Measurements from ENCODE around the gene CD4.

The CD4 gene

DNA sequence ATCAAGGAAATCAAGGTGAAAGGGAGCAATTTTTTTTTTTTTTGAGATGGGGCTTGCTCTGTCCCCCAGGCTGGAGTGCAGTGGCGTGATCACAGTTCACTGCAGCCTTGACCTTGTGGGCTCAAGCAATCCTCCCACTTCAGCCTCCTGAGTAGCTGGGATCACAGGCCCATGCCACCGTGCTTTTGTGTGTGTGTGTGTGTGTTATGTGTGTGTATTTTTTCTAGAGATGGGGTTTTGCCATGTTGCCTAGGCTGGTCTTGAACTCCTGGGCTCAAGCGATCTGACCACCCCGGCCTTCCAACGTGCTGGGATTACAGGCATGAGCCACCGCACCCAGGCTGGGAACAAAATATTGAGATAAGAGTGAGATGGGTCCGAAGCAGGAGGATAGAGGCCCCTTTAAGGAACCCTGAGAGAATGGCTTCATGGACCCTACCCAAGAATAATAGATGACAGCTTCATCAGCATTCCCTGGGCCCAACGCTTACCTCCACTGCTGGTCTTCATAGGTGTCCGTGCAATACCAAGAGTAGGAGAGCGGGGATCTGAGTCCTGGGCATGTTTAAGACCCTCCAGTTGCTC is 60.7 kb downstream of the CD4 start:
- Histone ChIP-seq H3K4me2 (ENCODE audit: low read length) (peak overlapping the region; percentile 99), H3K4me1 (ENCODE audit: control insufficient read depth, low read length) (peaks cover 32% of the 10 kb centered on the region), H3K79me2 (ENCODE audit: control insufficient read depth, low read length) (peaks cover 48% of the 10 kb centered on the region), H3K9me2 (replicated peaks; ENCODE audit: control insufficient read depth, low read length) (no peaks in the 10 kb centered on the region), H4K20me1 (ENCODE audit: control insufficient read depth, insufficient read depth, low read depth, low read length) (no peaks in the 10 kb centered on the region), H3K36me3 (ENCODE audit: control insufficient read depth, low read length) (peaks cover 66% of the 10 kb centered on the region), H3K9me3 (ENCODE audit: control insufficient read depth, insufficient read depth, low read length) (no peaks in the 10 kb centered on the region), H3K27ac (ENCODE audit: low read depth, low read length) (no peak overlapping the region), H3K27me3 (ENCODE audit: control insufficient read depth, low read length) (no peaks in the 10 kb centered on the region), H3F3A (ENCODE audit: control insufficient read depth, insufficient read depth) (peaks cover 2% of the 10 kb centered on the region; the same call in 1 of the 2 replicates), H3K4me3 (ENCODE audit: low read length) (peak overlapping the region; percentile 77)
- TF ChIP-seq EZH2phosphoT487 (IDR thresholded peaks at IDR 0.05; ENCODE audit: borderline replicate concordance, low read length) = no peak
- no peak for TF ChIP-seq CTCF (IDR thresholded peaks at IDR 0.05; ENCODE audit: low read depth, low read length, poor library complexity, severe bottlenecking)

DNA sequence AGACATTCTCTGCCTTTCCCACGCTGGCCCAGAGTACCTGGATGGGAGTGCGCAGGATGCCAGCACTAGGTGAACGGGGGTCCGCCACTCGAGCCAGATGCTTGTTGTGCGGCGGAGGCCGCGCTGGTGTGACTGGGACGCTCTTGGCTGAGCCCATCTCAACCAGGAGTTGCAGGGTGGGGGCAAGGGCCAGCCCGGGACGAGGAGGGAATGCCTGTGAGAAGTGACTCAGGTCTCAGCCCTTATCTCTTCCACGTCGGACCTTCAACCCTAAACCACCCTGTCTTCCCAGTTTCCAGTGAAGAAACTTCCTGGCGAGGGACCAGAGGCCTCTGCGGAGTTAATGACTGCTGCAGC is 61.4 kb downstream of the CD4 start:
- Histone ChIP-seq H4K20me1 (ENCODE audit: control insufficient read depth, insufficient read depth, low read depth, low read length) (no peaks in the 10 kb centered on the region), H3K27ac (ENCODE audit: low read depth, low read length) (peak overlapping the region; percentile 64), H3K4me3 (ENCODE audit: low read length) (peak overlapping the region; percentile 77), H3K79me2 (ENCODE audit: control insufficient read depth, low read length) (peaks cover 51% of the 10 kb centered on the region), H3K9me2 (replicated peaks; ENCODE audit: control insufficient read depth, low read length) (no peaks in the 10 kb centered on the region), H3K4me1 (ENCODE audit: control insufficient read depth, low read length) (peaks cover 32% of the 10 kb centered on the region), H3F3A (ENCODE audit: control insufficient read depth, insufficient read depth) (peaks cover 2% of the 10 kb centered on the region; the same call in 1 of the 2 replicates), H3K9me3 (ENCODE audit: control insufficient read depth, insufficient read depth, low read length) (no peaks in the 10 kb centered on the region), H3K36me3 (ENCODE audit: control insufficient read depth, low read length) (peaks cover 73% of the 10 kb centered on the region), H3K27me3 (ENCODE audit: control insufficient read depth, low read length) (no peaks in the 10 kb centered on the region), H3K4me2 (ENCODE audit: low read length) (peak overlapping the region; percentile 99)
- TF ChIP-seq EZH2phosphoT487 (IDR thresholded peaks at IDR 0.05; ENCODE audit: borderline replicate concordance, low read length) (no peak), CTCF (IDR thresholded peaks at IDR 0.05; ENCODE audit: low read depth, low read length, poor library complexity, severe bottlenecking) (no peak)

DNA sequence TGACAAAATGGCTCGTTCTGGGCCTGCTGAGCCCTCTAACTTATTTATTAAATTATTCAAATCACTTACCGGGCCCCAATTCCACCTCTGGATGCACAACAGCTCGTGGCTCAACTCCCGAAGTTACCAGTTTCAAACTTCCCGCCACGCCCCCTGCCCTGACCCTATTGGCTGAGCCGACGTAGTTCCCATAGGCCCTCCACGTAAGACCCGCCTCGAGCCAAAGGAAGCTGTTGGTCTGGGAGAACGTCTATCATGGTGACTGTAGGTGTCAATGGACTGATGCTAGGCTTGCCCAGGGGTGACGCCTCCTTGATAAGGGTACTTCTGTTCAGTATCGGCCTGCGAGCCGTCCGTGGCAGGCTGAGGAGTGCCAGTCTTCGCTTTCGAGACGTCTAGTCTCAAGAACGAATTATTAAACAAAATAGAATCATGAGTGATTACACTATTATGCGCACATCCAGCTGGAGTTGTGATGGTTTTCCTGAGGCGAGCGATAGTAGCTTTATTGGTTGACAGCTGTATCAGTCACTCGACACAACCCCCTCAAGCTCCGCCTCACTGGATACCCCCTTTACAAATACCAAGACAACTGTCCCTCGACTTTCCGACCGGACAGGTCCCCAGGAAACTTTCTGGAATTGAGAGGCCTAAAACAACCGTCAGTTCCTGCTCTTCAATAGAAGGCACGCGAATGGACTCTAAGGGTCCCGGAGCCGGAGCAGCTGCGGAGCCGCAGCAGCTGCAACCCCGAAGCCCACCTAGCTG is 62.0 kb downstream of the CD4 start, which contains the start of gene CDCA3:
Gene CDCA3, minus strand, starts transcription at position 134 of the 768 bp plus-strand sequence. CDS start 334 bp downstream, outside the sequence.
- TF ChIP-seq CTCF (IDR thresholded peaks at IDR 0.05; ENCODE audit: low read depth, low read length, poor library complexity, severe bottlenecking) = no peak
- TF ChIP-seq EZH2phosphoT487 (IDR thresholded peaks at IDR 0.05; ENCODE audit: borderline replicate concordance, low read length) = no peak
- H3F3A ChIP-seq (ENCODE audit: control insufficient read depth, insufficient read depth) = peaks cover 2% of the 10 kb centered on the region; the same call in 1 of the 2 replicates
- H3K79me2 ChIP-seq (ENCODE audit: control insufficient read depth, low read length) = peaks cover 51% of the 10 kb centered on the region
- peaks cover 32% of the 10 kb centered on the region for H3K4me1 ChIP-seq (ENCODE audit: control insufficient read depth, low read length)
- no peaks in the 10 kb centered on the region for H4K20me1 ChIP-seq (ENCODE audit: control insufficient read depth, insufficient read depth, low read depth, low read length)
- peak within 1 kb of the TSS; percentile 64 for H3K27ac ChIP-seq (ENCODE audit: low read depth, low read length)
- H3K36me3 ChIP-seq (ENCODE audit: control insufficient read depth, low read length) = peaks cover 73% of the 10 kb centered on the region
- no peaks in the 10 kb centered on the region for H3K9me2 ChIP-seq (replicated peaks; ENCODE audit: control insufficient read depth, low read length)
- no peaks in the 10 kb centered on the region for H3K27me3 ChIP-seq (ENCODE audit: control insufficient read depth, low read length)
- peak within 1 kb of the TSS; percentile 77 for H3K4me3 ChIP-seq (ENCODE audit: low read length)
- H3K4me2 ChIP-seq (ENCODE audit: low read length) = peak within 1 kb of the TSS; percentile 99
- H3K9me3 ChIP-seq (ENCODE audit: control insufficient read depth, insufficient read depth, low read length) = no peaks in the 10 kb centered on the region
